Measurements from ENCODE around the gene PNPLA5. TPM values are rescaled to one million over a fixed set of nuclear protein-coding genes. Genes with fewer than 3 reads are reported as not detected.

Gene PNPLA5
- total RNA-seq, 1 donor from 2014 or later = not detected

DNA sequence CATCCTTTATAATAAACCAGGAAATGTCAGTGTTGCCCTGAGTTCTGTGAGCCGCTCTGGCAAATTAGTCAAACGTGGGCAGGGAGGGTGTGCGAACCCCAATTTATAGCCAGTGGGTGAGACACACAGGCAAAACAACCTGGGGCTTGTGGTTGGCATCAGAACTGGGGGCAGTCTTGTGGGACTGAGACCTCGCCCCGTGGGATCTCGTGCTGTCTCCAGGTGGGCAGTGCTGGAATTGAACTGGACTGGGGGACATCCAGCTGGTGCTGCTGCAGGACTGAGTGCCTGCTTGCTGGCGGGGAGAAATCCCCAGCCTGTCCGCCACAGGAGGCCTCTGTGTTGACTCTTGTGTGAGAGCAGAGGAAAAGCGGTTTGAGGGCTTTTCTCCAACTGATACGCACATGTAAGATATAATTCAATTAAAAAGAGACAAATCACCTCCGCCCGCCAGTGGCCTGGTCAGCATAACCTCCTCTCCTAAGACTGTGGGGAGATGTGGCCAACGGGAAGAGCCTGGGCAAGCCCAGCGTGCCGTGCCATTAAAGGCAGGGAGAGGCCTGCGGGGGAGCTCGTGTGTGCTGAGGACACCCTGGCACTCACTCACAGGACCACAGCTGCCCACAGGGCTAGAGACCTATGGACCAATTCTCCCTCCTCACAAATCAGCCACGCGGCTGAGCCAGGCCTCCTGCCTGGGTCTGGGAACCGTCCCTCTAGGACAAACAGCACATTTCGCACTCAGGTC, 47.9 kb downstream of the PNPLA5 start:
- no peak for DNase-seq (ENCODE audit: low spot score)
- no peak for ATAC-seq

DNA sequence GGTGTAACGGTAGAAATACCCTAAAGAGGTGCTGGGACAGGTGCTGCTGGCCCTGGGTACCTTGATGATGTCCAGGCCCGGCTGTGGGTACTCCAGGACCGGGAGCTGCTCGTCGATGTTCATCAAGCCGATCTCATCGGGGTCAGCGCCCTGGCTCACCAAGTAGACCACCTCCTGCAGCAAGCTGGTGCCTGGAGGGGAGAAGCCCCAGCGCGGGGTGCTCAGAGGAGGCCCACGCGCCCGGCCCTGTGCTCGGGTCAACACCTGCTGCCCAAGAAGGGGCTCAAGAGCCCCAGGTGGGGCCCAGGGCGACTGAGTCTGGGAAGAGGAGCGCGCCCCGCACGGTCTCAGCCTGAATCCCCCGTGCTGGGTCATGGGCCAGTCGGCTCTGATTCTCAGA, 50.1 kb downstream of the PNPLA5 start:
- ATAC-seq (no peak), DNase-seq (ENCODE audit: low spot score) (no peak)

DNA sequence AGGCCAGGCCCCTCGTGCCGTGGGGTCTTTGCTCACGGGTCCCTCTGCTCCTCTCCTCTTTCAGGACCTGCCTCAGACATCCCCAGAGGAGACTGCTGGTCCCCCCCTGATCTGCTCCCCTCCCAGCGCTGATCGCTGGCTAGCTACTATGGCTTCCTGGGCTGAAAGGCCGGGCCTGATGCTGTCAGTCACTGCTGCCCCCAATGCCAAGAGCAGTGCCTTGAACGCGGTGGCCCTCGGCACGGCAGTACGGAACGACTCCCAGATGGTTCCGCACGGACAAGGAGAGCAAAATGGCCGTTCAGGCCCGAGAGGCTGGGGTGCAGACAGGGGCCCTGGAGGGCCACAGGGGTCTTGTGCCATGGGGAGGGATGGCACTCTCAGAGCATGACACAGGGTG, 51.0 kb downstream of the PNPLA5 start:
- no peak for DNase-seq (ENCODE audit: low spot score)
- ATAC-seq = no peak

DNA sequence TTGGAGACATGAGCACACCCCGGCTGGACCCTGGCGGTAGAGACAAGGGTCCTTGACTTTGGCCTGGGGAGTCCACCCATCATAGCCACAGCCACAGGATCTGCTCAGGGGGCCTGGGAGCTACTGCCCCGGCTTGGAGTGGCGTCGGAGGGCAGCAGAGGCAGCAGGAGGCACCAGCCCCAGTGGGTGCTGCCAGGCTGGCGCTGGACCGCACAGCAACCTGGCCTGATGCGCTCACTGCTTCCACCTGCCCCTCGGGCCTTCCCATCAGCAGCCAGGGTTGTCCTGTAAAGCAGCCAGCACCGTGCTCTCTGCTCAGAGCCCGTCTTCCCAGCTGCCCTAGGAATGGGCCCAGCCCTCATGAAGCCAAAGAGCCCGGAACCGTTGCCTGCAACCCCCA, 51.4 kb downstream of the PNPLA5 start:
- no peak for DNase-seq (ENCODE audit: low spot score)
- ATAC-seq = no peak

DNA sequence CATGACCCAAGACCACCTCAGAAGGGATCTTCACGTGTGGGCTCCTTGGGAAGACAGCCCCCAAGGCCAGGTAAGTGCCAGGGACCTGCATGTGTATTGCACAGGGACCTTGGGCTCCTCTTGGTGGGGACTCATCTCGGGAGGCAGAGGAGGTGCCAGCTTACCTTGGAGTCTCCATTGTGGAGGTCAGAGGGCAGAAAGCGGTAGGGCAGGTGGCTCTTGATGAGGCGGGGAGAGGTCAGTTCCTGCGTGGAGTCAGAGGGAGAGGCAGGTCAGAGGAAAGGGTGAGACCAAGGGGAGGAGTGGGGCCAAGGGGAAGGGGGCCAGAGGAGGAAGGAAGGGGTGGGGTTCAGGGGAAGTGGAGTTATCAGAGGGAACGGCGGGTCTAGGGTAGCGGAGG, 52.0 kb downstream of the PNPLA5 start:
- ATAC-seq (no peak), DNase-seq (ENCODE audit: low spot score) (no peak)

DNA sequence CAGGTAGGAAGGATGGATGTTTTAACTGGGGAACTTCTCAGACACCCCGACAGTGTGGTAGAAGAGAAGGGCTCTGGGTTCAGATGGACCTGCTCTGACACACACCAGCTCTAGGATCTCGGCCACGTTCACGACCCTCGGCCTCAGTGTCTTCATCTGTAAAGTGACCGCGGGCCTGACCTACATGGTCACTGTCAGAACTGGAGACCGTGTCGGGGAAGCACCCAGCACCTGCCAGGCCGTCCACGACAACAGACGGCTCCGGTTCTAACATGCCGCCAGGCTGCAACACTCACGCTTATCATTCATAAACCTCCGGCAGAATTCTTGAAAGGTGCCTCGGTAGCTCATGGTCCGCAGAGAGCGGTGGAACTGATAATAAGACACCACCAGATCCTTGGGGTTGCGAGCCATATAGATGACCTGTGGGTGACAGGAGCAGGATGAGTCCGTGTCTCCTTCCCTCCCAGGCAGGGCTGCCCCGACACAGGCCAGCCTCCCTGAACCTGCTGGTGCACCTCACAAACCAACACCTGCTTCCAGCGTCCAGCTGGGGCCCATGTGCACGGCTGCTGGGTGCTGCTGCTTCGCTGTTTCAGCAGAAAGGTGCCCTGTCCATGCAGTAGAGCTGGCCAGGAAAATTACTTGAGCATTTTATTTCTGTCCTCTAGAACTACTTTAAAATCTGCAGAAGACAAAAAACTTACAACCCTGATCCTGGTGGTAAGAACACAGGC, 53.1 kb downstream of the PNPLA5 start:
- DNase-seq (ENCODE audit: low spot score) (no peak), ATAC-seq (no peak)

DNA sequence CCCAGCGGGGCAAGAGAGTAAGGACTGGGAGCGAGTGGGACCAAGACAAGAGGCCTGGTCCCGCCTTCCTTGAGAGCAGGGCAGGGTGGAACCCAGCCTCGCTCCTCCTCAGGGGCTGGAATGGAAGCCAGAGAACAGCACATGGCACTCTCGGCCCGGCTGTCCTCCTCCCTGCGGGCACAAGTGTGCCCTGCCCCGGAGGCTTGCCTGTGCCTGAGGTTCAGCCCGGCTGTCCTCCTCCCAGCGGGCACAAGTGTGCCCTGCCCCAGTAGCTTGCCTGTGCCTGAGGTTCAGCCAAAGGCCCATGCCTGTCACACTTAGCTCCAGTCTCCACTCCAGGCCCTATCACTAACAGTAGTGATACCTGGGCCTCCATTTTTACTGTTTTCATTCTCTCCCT, 53.7 kb downstream of the PNPLA5 start:
- DNase-seq (ENCODE audit: low spot score) = no peak
- no peak for ATAC-seq

DNA sequence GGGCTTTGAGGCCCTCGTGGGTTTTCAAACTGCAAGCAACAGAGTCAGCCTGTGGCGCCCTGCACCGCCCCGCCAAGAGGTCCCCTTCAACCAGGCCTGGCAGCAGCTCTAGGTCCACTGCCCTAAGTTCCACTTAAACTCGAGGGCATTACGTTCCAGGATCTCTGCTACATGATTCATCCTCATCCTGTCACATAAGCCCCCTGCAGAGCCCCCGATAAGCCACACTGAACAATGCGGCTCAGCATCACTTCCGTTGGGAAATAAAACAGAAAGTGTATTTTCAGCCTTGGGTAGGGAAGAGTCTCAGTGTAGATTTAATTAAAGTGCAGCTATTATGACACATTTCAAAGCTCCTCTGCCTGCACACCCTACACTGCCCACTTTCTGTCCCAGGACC, 54.1 kb downstream of the PNPLA5 start:
- no peak for ATAC-seq
- DNase-seq (ENCODE audit: low spot score) = no peak

DNA sequence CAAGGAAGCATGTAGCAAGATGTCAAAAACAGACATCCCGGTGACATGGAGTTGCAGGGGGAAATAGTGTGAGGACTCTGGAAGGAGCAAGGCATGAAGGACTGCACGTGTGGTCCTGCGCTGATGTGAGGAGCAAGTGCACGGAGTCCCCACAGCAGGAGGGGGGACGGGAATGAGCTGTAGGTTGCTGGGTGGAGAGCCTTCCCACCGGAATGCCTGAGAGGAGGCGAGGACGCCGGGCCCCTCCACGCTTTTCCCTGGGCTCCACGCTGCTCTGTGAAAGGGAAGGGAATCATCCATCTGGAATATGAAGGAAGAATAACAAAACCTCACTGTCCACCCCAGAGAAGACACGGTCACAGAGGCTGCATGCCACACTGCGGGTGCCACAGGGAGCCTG, 56.1 kb downstream of the PNPLA5 start:
- DNase-seq (ENCODE audit: low spot score) (no peak), ATAC-seq (no peak)

DNA sequence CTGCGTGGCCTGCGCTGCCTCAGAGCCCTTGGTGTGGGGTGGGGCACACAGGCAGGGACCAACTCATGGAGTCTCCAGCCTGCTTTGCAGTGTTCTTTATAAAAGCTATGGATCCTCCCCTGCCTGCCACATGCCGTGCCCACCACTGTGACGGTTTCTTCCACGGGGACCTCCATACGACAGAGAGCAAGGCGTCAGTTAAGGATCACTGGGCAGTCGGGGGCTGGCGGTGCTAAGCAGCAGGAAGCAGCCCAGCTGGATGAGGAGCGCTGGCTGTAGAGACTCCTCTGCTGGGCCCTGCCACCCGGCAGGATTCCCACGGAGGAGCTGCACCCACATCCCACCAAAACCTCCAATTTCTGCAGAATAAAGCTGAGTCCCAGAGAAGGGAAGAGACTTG, 56.6 kb downstream of the PNPLA5 start:
- DNase-seq (ENCODE audit: low spot score) (no peak), ATAC-seq (no peak)

DNA sequence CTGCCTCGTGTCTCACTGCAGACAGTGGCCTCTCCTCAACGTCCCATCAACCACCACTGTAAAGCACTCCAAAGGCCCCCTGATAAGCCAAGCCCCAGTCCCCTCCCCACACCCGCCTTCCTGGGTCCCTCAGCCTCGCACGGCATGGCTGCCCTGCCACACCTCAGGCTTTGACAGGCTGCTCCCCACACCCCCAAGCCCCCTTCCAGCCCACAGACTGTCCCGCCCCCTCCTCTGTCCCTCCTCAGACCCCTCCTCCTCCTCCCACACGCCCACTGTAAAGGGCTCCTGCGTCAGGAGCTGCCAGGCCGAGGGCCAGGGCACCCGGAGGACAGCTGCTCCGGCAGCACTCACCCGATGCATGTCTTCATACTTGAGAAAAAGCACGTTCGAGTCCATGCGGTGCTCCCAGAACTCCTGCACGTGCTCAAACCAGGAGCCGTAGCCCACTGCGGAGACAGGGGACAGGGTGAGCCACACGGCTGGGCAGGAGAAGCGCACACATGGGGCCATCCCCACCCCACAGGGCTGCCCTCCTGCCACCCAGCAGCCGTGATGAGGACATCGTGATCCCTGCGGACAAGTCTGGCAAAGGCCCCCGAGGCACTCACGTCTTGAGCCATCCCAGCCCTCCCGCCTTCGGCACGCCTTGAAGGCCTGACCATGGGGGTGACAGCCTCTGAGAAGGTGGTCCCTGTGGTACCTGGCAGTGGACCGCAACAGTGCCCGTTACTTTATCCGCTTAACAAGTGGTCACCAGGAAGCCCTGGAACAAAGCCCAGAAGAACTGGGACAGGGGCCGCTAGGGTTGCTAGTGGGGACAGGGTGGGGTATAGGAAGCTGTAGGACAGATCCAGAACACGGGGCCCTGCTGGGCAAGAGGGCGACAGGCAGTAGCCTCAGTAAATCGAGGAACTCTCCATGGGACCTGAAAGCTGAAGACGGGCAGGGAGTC, 58.2 kb downstream of the PNPLA5 start:
- DNase-seq (ENCODE audit: low spot score) (no peak), ATAC-seq (no peak)

DNA sequence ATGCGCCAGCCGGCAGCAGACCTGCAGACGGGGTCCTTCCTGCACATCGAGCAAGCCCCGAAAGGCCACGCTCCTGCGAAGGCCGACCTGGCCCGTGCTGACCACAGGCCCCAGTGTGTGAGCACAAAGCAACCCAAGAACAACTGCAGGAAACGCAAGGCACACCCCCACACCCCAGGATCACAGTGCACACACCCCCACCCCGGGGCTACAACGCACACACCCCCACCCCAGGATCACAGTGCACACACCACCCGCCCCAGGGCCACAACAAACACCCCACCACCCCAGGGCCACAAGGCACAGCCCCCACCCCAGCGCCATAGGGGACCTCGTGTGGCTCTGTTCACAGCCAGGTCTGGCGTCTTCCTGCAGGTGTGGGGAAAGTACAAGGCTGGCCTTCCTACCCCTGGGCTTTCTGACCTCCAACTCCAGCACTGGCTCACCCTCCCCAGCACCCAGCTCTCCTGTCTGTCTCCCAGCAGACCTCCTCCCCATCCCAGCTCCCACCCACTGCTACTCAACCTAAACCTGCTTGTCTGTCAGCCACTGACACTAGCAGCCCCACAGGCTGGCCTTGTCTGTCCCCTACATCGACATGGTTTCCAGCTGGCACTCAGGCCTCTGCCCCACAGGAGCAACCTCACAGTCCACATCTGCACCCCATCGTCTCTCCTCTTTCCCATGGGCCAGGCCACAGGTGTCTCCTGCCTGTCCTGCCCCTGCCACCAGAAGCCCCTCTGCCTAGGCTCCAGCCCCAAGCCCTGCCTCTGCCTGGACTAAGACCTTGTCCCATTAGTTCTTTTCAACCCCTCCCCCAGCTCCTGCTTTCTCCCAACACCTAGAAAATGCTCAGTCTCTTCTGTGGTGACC, 59.2 kb downstream of the PNPLA5 start:
- ATAC-seq (no peak), DNase-seq (ENCODE audit: low spot score) (no peak)

DNA sequence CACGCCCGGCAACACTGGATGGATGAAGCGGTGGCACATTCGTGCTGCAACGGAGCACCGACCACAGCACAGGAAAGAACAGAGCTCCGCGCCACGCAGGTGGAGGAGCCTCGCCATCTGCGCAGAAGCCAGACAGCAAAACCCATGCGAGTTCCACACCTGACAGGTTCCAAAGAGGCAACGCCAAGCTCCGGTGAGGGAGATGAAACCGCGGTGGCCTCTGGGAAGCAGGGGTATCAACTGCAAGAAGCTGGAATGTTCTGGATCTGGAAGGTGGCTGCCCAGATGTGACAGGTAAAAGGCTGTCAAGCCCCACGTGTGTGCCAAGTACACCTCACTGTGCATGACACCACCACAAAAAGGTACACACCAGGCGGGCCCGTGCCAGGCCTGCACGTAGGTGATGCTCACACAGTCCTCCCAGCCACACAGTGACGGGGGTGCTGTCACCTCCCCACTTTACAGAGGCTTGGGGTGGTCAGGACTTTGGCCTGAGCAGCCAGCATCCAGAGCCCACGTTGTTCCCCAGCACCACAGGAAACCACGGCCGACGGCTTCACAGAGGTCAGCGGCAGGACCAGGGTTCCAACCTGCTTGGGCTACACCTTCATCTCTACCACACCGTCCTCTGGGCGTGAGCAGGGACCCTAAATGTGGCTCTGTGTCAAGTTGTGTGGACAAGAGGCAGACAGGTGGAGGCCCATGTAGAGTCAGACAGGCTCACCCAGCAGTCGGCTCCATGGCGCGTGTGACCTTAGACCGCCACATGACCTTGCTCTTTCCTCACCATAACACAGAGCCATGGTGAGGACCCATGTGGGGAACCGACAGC, 60.0 kb downstream of the PNPLA5 start:
- ATAC-seq (no peak), DNase-seq (ENCODE audit: low spot score) (no peak)

DNA sequence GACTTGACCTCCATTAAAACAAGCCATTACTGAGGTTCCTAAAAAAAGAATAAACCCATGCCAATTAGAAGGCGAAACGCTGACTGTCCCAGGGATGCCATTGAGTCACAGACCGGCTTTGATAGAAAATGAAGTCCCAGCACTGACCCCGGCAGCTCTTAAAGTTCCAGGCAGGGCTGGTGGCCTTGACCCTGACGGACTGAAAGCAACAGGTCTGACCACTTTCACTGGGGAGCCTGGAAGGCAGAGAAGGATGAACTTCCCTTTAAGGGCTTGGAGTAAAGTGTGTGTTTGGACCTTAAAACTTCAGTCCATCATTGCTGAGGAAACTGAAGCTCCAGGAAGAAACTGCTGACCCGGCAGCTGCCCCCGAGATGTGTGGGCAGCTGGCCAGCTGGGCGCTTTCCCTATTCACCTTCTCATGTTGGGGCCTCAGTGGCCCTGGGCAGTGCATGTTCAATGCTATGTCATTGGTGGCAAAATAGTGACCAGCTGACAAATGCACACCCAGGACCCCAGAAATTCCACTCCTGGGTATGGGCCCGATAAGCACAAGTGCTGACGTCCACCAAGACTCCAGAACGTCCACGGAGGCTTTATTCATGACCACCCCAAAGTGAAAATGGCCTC, 60.8 kb downstream of the PNPLA5 start:
- DNase-seq (ENCODE audit: low spot score) = no peak

DNA sequence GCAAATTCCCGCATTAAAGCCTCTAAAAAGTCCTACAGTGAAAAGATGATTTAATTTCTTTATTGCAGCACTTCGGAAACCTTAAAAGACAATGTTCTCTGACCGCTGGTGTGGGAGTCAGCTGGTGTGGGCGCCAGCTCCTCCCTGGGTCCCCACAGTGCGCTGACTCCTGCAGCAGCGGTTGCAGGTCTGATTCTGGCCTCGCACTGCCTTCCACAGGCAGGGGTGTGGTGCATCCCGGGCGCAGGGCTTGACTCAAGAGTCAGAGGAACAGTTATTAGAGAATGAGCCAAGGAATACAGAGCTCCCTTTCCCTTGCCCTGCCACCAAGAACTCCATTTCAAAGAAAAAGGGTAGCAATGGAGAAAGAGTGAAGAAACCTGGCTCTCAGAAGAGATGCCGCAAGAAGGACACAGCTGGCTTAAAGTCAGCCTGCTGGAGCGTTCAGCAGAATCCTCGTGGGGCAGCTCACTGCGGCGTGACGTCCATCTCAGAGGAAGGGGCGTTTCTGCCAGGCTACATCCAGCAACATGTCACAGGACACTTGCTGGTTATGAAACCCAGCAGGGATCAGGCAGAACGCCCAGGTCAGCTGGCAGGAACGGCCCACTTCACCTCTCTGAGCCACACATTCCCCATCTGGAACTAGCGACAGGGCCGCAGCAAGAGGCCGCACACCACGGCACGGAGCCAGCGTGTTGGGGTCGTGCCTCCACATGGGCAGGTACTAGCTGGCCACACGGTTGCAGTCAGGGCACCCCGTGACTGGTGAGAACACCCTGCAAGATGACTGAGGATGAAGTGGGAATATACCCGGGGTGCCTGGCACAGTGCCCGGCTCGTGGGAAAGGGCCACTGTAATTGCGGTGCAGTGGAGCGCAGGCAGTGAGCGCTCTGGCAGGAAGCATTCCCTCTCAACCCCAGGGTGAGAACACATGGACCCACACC, 61.6 kb downstream of the PNPLA5 start:
- DNase-seq (ENCODE audit: low spot score) (peak; percentile 86), ATAC-seq (peak; percentile 85)

More for the DNA sequence above, 60.8 kb downstream of the PNPLA5 start:
- ATAC-seq = no peak

All from left lobe of liver (tissue), 2 donors.